ENCODE results near the gene IGFLR1.
"Not testable (repeated sequence)": the region's sequence is repeated elsewhere in the genome, so short reads cannot be mapped to it uniquely, and the experiment has no call there.

IGFLR1 gene

GRCh38 chr19:35776102-35776788, 34.0 kb upstream of the IGFLR1 start:
- H3K4me3 ChIP-seq (ENCODE audit: insufficient read depth, low read depth, low read length): peak overlapping the region; percentile 62
- no peaks in the 10 kb centered on the region for H3K36me3 ChIP-seq (ENCODE audit: control insufficient read depth, insufficient read depth, low read length)
- no peak overlapping the region for H3K27ac ChIP-seq (ENCODE audit: insufficient read depth, low read depth, low read length, poor library complexity, severe bottlenecking)
- H3K4me1 ChIP-seq (ENCODE audit: control insufficient read depth, insufficient read depth, low read length): peaks cover 26% of the 10 kb centered on the region
- peaks cover 14% of the 10 kb centered on the region for H3K27me3 ChIP-seq (ENCODE audit: control insufficient read depth, insufficient read depth, low read length, poor library complexity, severe bottlenecking)
- no peaks in the 10 kb centered on the region for H3K9me3 ChIP-seq (ENCODE audit: control insufficient read depth, low read length)
- 40 to 44% methylated on average over 12 to 13 of the region's 13 CpGs for WGBS, 2 experiments

- Histone ChIP-seq H3K36me3 (ENCODE audit: control insufficient read depth, insufficient read depth, low read length) (no peaks in the 10 kb centered on the region), H3K4me1 (ENCODE audit: control insufficient read depth, insufficient read depth, low read length) (peaks cover 26% of the 10 kb centered on the region), H3K27ac (ENCODE audit: insufficient read depth, low read depth, low read length, poor library complexity, severe bottlenecking) (no peak within 1 kb of the TSS), H3K4me3 (ENCODE audit: insufficient read depth, low read depth, low read length) (peak within 1 kb of the TSS; percentile 62), H3K9me3 (ENCODE audit: control insufficient read depth, low read length) (no peaks in the 10 kb centered on the region), H3K27me3 (ENCODE audit: control insufficient read depth, insufficient read depth, low read length, poor library complexity, severe bottlenecking) (peaks cover 14% of the 10 kb centered on the region)
- 0% methylated on average over 82 of the region's 82 CpGs for WGBS, 2 experiments
Observed at GRCh38 chr19:35775298-35776101, 33.2 kb upstream of the IGFLR1 start, which contains the start of gene ARHGAP33. Gene ARHGAP33 (plus strand): TSS chr19:35775564. CDS start chr19:35775659, 95 bp downstream.

GRCh38 chr19:35775046-35775297, 32.7 kb upstream of the IGFLR1 start:
- Histone ChIP-seq H3K36me3 (ENCODE audit: control insufficient read depth, insufficient read depth, low read length) (no peaks in the 10 kb centered on the region), H3K4me1 (ENCODE audit: control insufficient read depth, insufficient read depth, low read length) (peaks cover 26% of the 10 kb centered on the region), H3K27me3 (ENCODE audit: control insufficient read depth, insufficient read depth, low read length, poor library complexity, severe bottlenecking) (peaks cover 14% of the 10 kb centered on the region), H3K27ac (ENCODE audit: insufficient read depth, low read depth, low read length, poor library complexity, severe bottlenecking) (no peak overlapping the region), H3K9me3 (ENCODE audit: control insufficient read depth, low read length) (no peaks in the 10 kb centered on the region), H3K4me3 (ENCODE audit: insufficient read depth, low read depth, low read length) (peak overlapping the region; percentile 8)
- 30 to 34% methylated on average over 9 of the region's 9 CpGs for WGBS, 2 experiments

GRCh38 chr19:35774274-35775045, 32.2 kb upstream of the IGFLR1 start:
- H3K9me3 ChIP-seq (ENCODE audit: control insufficient read depth, low read length): no peaks in the 10 kb centered on the region
- no peak overlapping the region for H3K27ac ChIP-seq (ENCODE audit: insufficient read depth, low read depth, low read length, poor library complexity, severe bottlenecking)
- peak overlapping the region; percentile 8 for H3K4me3 ChIP-seq (ENCODE audit: insufficient read depth, low read depth, low read length)
- H3K36me3 ChIP-seq (ENCODE audit: control insufficient read depth, insufficient read depth, low read length): no peaks in the 10 kb centered on the region
- peaks cover 26% of the 10 kb centered on the region for H3K4me1 ChIP-seq (ENCODE audit: control insufficient read depth, insufficient read depth, low read length)
- peaks cover 14% of the 10 kb centered on the region for H3K27me3 ChIP-seq (ENCODE audit: control insufficient read depth, insufficient read depth, low read length, poor library complexity, severe bottlenecking)
- WGBS, 2 experiments: 63 to 64% methylated on average over 16 of the region's 16 CpGs

- H3K36me3 ChIP-seq (ENCODE audit: control insufficient read depth, insufficient read depth, low read length): no peaks in the 10 kb centered on the region
- H3K27me3 ChIP-seq (ENCODE audit: control insufficient read depth, insufficient read depth, low read length, poor library complexity, severe bottlenecking): peaks cover 14% of the 10 kb centered on the region
- 84 to 85% methylated on average over 9 of the region's 9 CpGs for WGBS, 2 experiments
- no peak overlapping the region for H3K27ac ChIP-seq (ENCODE audit: insufficient read depth, low read depth, low read length, poor library complexity, severe bottlenecking)
- H3K9me3 ChIP-seq (ENCODE audit: control insufficient read depth, low read length): no peaks in the 10 kb centered on the region
- peaks cover 26% of the 10 kb centered on the region for H3K4me1 ChIP-seq (ENCODE audit: control insufficient read depth, insufficient read depth, low read length)
- H3K4me3 ChIP-seq (ENCODE audit: insufficient read depth, low read depth, low read length): no peak overlapping the region
Observed at GRCh38 chr19:35773020-35773806, 31.0 kb upstream of the IGFLR1 start.

- not testable (repeated sequence) for H3K4me3 ChIP-seq (ENCODE audit: insufficient read depth, low read depth, low read length); H3K9me3 ChIP-seq (ENCODE audit: control insufficient read depth, low read length); H3K36me3 ChIP-seq (ENCODE audit: control insufficient read depth, insufficient read depth, low read length); H3K27ac ChIP-seq (ENCODE audit: insufficient read depth, low read depth, low read length, poor library complexity, severe bottlenecking)
- peaks cover 14% of the 10 kb centered on the region for H3K27me3 ChIP-seq (ENCODE audit: control insufficient read depth, insufficient read depth, low read length, poor library complexity, severe bottlenecking)
- H3K4me1 ChIP-seq (ENCODE audit: control insufficient read depth, insufficient read depth, low read length): peaks cover 29% of the 10 kb centered on the region
- WGBS, 2 experiments: 88 to 92% methylated on average over 5 of the region's 5 CpGs
Observed at GRCh38 chr19:35772362-35772761, 30.1 kb upstream of the IGFLR1 start.

- peaks cover 8% of the 10 kb centered on the region for H3K4me1 ChIP-seq (ENCODE audit: control insufficient read depth, insufficient read depth, low read length)
- H3K36me3 ChIP-seq (ENCODE audit: control insufficient read depth, insufficient read depth, low read length): peaks cover 4% of the 10 kb centered on the region
- 64 to 65% methylated on average over 15 of the region's 15 CpGs for WGBS, 2 experiments
- no peaks in the 10 kb centered on the region for H3K27me3 ChIP-seq (ENCODE audit: control insufficient read depth, insufficient read depth, low read length, poor library complexity, severe bottlenecking)
- no peak overlapping the region for H3K4me3 ChIP-seq (ENCODE audit: insufficient read depth, low read depth, low read length)
- no peaks in the 10 kb centered on the region for H3K9me3 ChIP-seq (ENCODE audit: control insufficient read depth, low read length)
- no peak overlapping the region for H3K27ac ChIP-seq (ENCODE audit: insufficient read depth, low read depth, low read length, poor library complexity, severe bottlenecking)
Observed at GRCh38 chr19:35768082-35768421, 25.8 kb upstream of the IGFLR1 start.

- Histone ChIP-seq H3K4me3 (ENCODE audit: insufficient read depth, low read depth, low read length) (no peak overlapping the region), H3K27ac (ENCODE audit: insufficient read depth, low read depth, low read length, poor library complexity, severe bottlenecking) (no peak overlapping the region), H3K36me3 (ENCODE audit: control insufficient read depth, insufficient read depth, low read length) (peaks cover 5% of the 10 kb centered on the region), H3K9me3 (ENCODE audit: control insufficient read depth, low read length) (no peaks in the 10 kb centered on the region), H3K27me3 (ENCODE audit: control insufficient read depth, insufficient read depth, low read length, poor library complexity, severe bottlenecking) (no peaks in the 10 kb centered on the region), H3K4me1 (ENCODE audit: control insufficient read depth, insufficient read depth, low read length) (peaks cover 8% of the 10 kb centered on the region)
- 54 to 55% methylated on average over 34 of the region's 34 CpGs for WGBS, 2 experiments
Observed at GRCh38 chr19:35767288-35768081, 25.2 kb upstream of the IGFLR1 start.

- WGBS, 2 experiments: 84 to 91% methylated on average over 11 of the region's 11 CpGs
- Histone ChIP-seq H3K4me1 (ENCODE audit: control insufficient read depth, insufficient read depth, low read length) (peaks cover 8% of the 10 kb centered on the region), H3K4me3 (ENCODE audit: insufficient read depth, low read depth, low read length) (no peak overlapping the region), H3K27ac (ENCODE audit: insufficient read depth, low read depth, low read length, poor library complexity, severe bottlenecking) (no peak overlapping the region), H3K9me3 (ENCODE audit: control insufficient read depth, low read length) (no peaks in the 10 kb centered on the region), H3K27me3 (ENCODE audit: control insufficient read depth, insufficient read depth, low read length, poor library complexity, severe bottlenecking) (no peaks in the 10 kb centered on the region), H3K36me3 (ENCODE audit: control insufficient read depth, insufficient read depth, low read length) (peaks cover 10% of the 10 kb centered on the region)
Observed at GRCh38 chr19:35766571-35767104, 24.4 kb upstream of the IGFLR1 start.
